ENCODE results near the gene TRMT61A.

GRCh38 chr14:103509864-103510723 lies 18.9 kb upstream of the TRMT61A start:
- TF ChIP-seq CTCF (IDR thresholded peaks at IDR 0.05) (no peak), POLR2A (IDR thresholded peaks at IDR 0.05) (no peak)
